HG03565 (cell line): Measurements from ENCODE around the gene FUT3.
"Not testable (repeated sequence)": the region's sequence is repeated elsewhere in the genome, so short reads cannot be mapped to it uniquely, and the experiment has no call there.

ENCODE experiments used
- ATAC-seq: cut with Tn5 transposase; IDR thresholded peaks from one replicate; pipeline ENCODE4 v1.9.1; 2021; ENCODE audit warnings: mild to moderate bottlenecking, moderate library complexity; ENCODE audit not compliant: unreplicated experiment

The FUT3 gene

GRCh38 chr19:5850189-5850588 lies 1.1 kb downstream of the FUT3 start:
- no peak for ATAC-seq

GRCh38 chr19:5848621-5849020 lies 2.6 kb downstream of the FUT3 start:
- ATAC-seq: not testable (repeated sequence)

GRCh38 chr19:5847846-5848245 lies 3.4 kb downstream of the FUT3 start:
- ATAC-seq: not testable (repeated sequence)

GRCh38 chr19:5844456-5845433 lies 6.5 kb downstream of the FUT3 start:
- no peak for ATAC-seq

GRCh38 chr19:5843295-5843927 lies 7.8 kb downstream of the FUT3 start:
- no peak for ATAC-seq

GRCh38 chr19:5841735-5842111 lies 9.5 kb downstream of the FUT3 start:
- ATAC-seq: not testable (repeated sequence)

GRCh38 chr19:5839065-5840017 lies 11.9 kb downstream of the FUT3 start, which contains the start of gene FUT6:
Gene FUT6 (minus strand): TSS chr19:5839702. CDS start chr19:5832567, 7,135 bp downstream.
- no peak for ATAC-seq

- no peak for ATAC-seq
These were observed 12.7 kb downstream of the FUT3 start for GRCh38 chr19:5838353-5839064.

- no peak for ATAC-seq
These were observed 13.4 kb downstream of the FUT3 start for GRCh38 chr19:5837761-5838352.

GRCh38 chr19:5832527-5833216 lies 18.6 kb downstream of the FUT3 start:
- no peak for ATAC-seq

GRCh38 chr19:5832061-5832460 lies 19.2 kb downstream of the FUT3 start:
- ATAC-seq: no peak

- ATAC-seq: no peak
These were observed 20.1 kb downstream of the FUT3 start for GRCh38 chr19:5831159-5831558.

- no peak for ATAC-seq
These were observed 21.5 kb downstream of the FUT3 start for GRCh38 chr19:5829567-5830310.

GRCh38 chr19:5828661-5829566 lies 22.3 kb downstream of the FUT3 start:
- ATAC-seq: no peak

- peak; percentile 68 for ATAC-seq
These were observed 23.2 kb downstream of the FUT3 start for GRCh38 chr19:5827891-5828660.

- no peak for ATAC-seq
These were observed 23.8 kb downstream of the FUT3 start for GRCh38 chr19:5827342-5827890.
